HepG2 (cell line): ENCODE measurements around the gene GGT1. TPM values are rescaled to one million over a fixed set of nuclear protein-coding genes. Genes with fewer than 3 reads are reported as not detected.

ENCODE experiments used
- FOXA1 ChIP-seq, 2 experiments: fragments of 450-650 bp in 1 of 2; sonication (generic) in 1 of 2; formaldehyde crosslinking in 1 of 2; IDR thresholded peaks; 2 replicates each; pipeline versions ENCODE4 v1.4.0 to v1.6.1; 2016 to 2020; ENCODE audit warnings: missing genetic modification reagents in 1 of 2
- MYNN ChIP-seq: sonication (generic); formaldehyde crosslinking; IDR thresholded peaks from 2 replicates; pipeline ENCODE4 v1.4.0; 2020; ENCODE audit warnings: mild to moderate bottlenecking, low read depth, missing genetic modification reagents
- SOX5 ChIP-seq: IDR thresholded peaks from 2 replicates; pipeline ENCODE4 v1.6.1; 2016; ENCODE audit warnings: borderline replicate concordance
- TBX2 ChIP-seq: sonication (generic); formaldehyde crosslinking; IDR thresholded peaks from 2 replicates; pipeline ENCODE4 v1.5.0; 2020; ENCODE audit warnings: missing genetic modification reagents, mild to moderate bottlenecking, borderline replicate concordance
- TEAD3 ChIP-seq: optimal IDR thresholded peaks from 2 replicates; pipeline ENCODE3; 2016; ENCODE audit warnings: borderline replicate concordance
- USF2 ChIP-seq, 2 experiments: sonication (generic) in 1 of 2; formaldehyde crosslinking in 1 of 2; IDR thresholded peaks; 2 replicates each; pipeline versions ENCODE4 v1.5.1 to v1.6.1; 2011 to 2020; ENCODE audit warnings: borderline replicate concordance in 1 of 2, low read depth in 1 of 2, low read length in 1 of 2, mild to moderate bottlenecking in 1 of 2, missing genetic modification reagents in 1 of 2, moderate library complexity in 1 of 2
- ZGPAT ChIP-seq: IDR thresholded peaks from 2 replicates; pipeline ENCODE4 v1.6.1; 2016; ENCODE audit warnings: mild to moderate bottlenecking
- ZNF251 ChIP-seq: sonication (generic); formaldehyde crosslinking; IDR thresholded peaks from 2 replicates; pipeline ENCODE4 v1.9.0; 2021; ENCODE audit warnings: mild to moderate bottlenecking, missing genetic modification reagents
- ZNF292 ChIP-seq: sonication (generic); formaldehyde crosslinking; IDR thresholded peaks from 2 replicates; pipeline ENCODE4 v1.8.1; 2022; ENCODE audit warnings: mild to moderate bottlenecking, low read depth, missing genetic modification reagents, borderline replicate concordance
- polyA plus RNA-seq, 8 experiments: library from polyadenylated mRNA; depleted of rRNA in 3 of 8; stranded (reverse) in 7 of 8; unstranded in 1 of 8; fragments of >200 nt; fragmentation: Illumina TruSeq in 4 of 8; extraction: Trizol in 4 of 8; gene quantifications; 2 replicates each; pipeline versions ENCODE4 v1.2.1 to v1.2.3, GENCODE V29; 2011 to 2016; ENCODE audit warnings: low read depth in 4 of 8, missing spikeins in 1 of 8, mixed read lengths in 1 of 8; ENCODE audit not compliant: insufficient read depth in 1 of 8
- total RNA-seq, 5 experiments: library from RNA; depleted of rRNA; stranded (reverse); fragments of >200 nt; fragmentation: Illumina TruSeq; extraction: Trizol; gene quantifications; 2 replicates each; pipeline ENCODE4 v1.2.3, GENCODE V29; 2016; ENCODE audit warnings: low read depth in 1 of 5
- TF ChIP-seq, protein P1 (sequence below): sonication (generic); formaldehyde crosslinking; IDR thresholded peaks from 2 replicates; pipeline ENCODE4 v1.5.0; 2020; ENCODE audit warnings: mild to moderate bottlenecking, missing genetic modification reagents, borderline replicate concordance
- TF ChIP-seq, protein P2 (sequence below): IDR thresholded peaks from 2 replicates; pipeline ENCODE4 v1.6.1; 2016; ENCODE audit warnings: missing genetic modification reagents, missing compliant biosample characterization
- TF ChIP-seq, protein P3 (sequence below): sonication (generic); formaldehyde crosslinking; conservative IDR thresholded peaks from 2 replicates; pipeline ENCODE4 v1.4.0; 2020; ENCODE audit warnings: mild to moderate bottlenecking, missing genetic modification reagents, moderate library complexity
- TF ChIP-seq, protein P4 (sequence below): IDR thresholded peaks from 2 replicates; pipeline ENCODE4 v1.6.1; 2016; ENCODE audit warnings: low read depth

Gene GGT1
- total and polyA plus RNA-seq, 2 of the 13 experiments (the other 11 are each of a cell fraction or from before 2014, with no cell fraction given) = 29.9 to 103 TPM

DNA sequence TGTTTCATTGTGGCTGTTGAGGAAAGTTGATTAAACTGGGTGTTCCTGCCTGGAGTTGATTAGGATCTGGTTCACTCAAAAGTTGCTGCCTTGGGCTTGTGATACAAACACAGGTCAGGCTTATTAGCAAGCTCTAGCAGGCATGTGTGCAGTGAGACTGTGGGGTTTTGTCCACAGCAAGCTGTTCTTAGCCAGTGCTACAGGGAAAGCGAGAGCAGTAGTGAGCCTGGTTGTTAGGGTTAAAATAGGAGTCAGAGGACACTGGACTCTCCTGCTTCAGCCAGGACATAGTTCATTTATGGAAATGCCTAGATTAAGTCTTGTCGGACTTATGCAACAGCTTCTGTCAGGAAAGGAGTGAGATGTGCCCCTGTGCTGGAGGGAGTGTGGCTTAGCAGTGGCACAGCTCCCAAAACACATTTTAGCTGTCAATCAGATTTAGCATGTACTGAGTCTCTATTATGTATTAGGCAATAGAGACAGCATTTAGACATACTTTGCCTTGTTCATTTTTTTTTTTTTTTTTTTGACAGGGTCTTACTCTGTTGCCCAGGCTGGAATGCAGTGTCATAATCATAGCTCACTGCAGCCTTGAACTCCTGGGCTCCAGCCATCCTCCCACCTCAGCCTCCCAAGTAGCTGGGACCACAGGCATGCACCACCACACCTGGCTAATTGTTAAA lies 38.5 kb upstream of the GGT1 start (continued):
- TF ChIP-seq TEAD3 (CRISPR knock-in tag) (peak; percentile 58), MYNN (CRISPR knock-in tag) (no peak), SOX5 (peak; percentile 48; the same call in 1 of the 2 replicates), ZNF251 (CRISPR knock-in tag) (0 out of 2 replicates have a peak, but pooled peaks have one; percentile 44), ZNF292 (CRISPR knock-in tag) (peak; percentile 55; the same call in 1 of the 2 replicates), FOXA1 (IDR thresholded peaks at IDR 0.05) (no peak), FOXA1 (CRISPR knock-in tag; IDR thresholded peaks at IDR 0.05) (no peak), USF2 (IDR thresholded peaks at IDR 0.05; ENCODE audit: low read depth, low read length) (no peak), USF2 (CRISPR knock-in tag; IDR thresholded peaks at IDR 0.05; ENCODE audit: borderline replicate concordance) (0 out of 2 replicates have a peak, but pooled peaks have one; percentile 17), TBX2 (CRISPR knock-in tag) (0 out of 2 replicates have a peak, but pooled peaks have one; percentile 23), ZGPAT (0 out of 2 replicates have a peak, but pooled peaks have one; percentile 32)
- TF ChIP-seq, protein P1, sequence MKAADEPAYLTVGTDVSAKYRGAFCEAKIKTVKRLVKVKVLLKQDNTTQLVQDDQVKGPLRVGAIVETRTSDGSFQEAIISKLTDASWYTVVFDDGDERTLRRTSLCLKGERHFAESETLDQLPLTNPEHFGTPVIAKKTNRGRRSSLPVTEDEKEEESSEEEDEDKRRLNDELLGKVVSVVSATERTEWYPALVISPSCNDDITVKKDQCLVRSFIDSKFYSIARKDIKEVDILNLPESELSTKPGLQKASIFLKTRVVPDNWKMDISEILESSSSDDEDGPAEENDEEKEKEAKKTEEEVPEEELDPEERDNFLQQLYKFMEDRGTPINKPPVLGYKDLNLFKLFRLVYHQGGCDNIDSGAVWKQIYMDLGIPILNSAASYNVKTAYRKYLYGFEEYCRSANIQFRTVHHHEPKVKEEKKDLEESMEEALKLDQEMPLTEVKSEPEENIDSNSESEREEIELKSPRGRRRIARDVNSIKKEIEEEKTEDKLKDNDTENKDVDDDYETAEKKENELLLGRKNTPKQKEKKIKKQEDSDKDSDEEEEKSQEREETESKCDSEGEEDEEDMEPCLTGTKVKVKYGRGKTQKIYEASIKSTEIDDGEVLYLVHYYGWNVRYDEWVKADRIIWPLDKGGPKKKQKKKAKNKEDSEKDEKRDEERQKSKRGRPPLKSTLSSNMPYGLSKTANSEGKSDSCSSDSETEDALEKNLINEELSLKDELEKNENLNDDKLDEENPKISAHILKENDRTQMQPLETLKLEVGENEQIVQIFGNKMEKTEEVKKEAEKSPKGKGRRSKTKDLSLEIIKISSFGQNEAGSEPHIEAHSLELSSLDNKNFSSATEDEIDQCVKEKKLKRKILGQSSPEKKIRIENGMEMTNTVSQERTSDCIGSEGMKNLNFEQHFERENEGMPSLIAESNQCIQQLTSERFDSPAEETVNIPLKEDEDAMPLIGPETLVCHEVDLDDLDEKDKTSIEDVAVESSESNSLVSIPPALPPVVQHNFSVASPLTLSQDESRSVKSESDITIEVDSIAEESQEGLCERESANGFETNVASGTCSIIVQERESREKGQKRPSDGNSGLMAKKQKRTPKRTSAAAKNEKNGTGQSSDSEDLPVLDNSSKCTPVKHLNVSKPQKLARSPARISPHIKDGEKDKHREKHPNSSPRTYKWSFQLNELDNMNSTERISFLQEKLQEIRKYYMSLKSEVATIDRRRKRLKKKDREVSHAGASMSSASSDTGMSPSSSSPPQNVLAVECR (CRISPR knock-in tag) = peak; percentile 57; the same call in 1 of the 2 replicates
- TF ChIP-seq, protein P2, sequence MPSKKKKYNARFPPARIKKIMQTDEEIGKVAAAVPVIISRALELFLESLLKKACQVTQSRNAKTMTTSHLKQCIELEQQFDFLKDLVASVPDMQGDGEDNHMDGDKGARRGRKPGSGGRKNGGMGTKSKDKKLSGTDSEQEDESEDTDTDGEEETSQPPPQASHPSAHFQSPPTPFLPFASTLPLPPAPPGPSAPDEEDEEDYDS (CRISPR knock-in tag) = peak; percentile 38; the same call in 1 of the 2 replicates
- TF ChIP-seq, protein P3, sequence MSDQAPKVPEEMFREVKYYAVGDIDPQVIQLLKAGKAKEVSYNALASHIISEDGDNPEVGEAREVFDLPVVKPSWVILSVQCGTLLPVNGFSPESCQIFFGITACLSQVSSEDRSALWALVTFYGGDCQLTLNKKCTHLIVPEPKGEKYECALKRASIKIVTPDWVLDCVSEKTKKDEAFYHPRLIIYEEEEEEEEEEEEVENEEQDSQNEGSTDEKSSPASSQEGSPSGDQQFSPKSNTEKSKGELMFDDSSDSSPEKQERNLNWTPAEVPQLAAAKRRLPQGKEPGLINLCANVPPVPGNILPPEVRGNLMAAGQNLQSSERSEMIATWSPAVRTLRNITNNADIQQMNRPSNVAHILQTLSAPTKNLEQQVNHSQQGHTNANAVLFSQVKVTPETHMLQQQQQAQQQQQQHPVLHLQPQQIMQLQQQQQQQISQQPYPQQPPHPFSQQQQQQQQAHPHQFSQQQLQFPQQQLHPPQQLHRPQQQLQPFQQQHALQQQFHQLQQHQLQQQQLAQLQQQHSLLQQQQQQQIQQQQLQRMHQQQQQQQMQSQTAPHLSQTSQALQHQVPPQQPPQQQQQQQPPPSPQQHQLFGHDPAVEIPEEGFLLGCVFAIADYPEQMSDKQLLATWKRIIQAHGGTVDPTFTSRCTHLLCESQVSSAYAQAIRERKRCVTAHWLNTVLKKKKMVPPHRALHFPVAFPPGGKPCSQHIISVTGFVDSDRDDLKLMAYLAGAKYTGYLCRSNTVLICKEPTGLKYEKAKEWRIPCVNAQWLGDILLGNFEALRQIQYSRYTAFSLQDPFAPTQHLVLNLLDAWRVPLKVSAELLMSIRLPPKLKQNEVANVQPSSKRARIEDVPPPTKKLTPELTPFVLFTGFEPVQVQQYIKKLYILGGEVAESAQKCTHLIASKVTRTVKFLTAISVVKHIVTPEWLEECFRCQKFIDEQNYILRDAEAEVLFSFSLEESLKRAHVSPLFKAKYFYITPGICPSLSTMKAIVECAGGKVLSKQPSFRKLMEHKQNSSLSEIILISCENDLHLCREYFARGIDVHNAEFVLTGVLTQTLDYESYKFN = peak; percentile 47
- TF ChIP-seq, protein P4, sequence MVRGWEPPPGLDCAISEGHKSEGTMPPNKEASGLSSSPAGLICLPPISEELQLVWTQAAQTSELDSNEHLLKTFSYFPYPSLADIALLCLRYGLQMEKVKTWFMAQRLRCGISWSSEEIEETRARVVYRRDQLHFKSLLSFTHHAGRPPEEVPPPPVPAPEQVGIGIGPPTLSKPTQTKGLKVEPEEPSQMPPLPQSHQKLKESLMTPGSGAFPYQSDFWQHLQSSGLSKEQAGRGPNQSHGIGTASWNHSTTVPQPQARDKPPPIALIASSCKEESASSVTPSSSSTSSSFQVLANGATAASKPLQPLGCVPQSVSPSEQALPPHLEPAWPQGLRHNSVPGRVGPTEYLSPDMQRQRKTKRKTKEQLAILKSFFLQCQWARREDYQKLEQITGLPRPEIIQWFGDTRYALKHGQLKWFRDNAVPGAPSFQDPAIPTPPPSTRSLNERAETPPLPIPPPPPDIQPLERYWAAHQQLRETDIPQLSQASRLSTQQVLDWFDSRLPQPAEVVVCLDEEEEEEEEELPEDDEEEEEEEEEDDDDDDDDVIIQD (CRISPR knock-in tag) = peak; percentile 27; the same call in 1 of the 2 replicates
